ENCODE measurements around the gene PARD3B. TPM values are rescaled to one million over a fixed set of nuclear protein-coding genes. Genes with fewer than 3 reads are reported as not detected.
"Not testable (repeated sequence)": the region's sequence is repeated elsewhere in the genome, so short reads cannot be mapped to it uniquely, and the experiment has no call there.

The PARD3B gene
- total RNA-seq, 4 donors from 2014 or later = 21.8 to 85.6 (median 36.1) TPM

DNA sequence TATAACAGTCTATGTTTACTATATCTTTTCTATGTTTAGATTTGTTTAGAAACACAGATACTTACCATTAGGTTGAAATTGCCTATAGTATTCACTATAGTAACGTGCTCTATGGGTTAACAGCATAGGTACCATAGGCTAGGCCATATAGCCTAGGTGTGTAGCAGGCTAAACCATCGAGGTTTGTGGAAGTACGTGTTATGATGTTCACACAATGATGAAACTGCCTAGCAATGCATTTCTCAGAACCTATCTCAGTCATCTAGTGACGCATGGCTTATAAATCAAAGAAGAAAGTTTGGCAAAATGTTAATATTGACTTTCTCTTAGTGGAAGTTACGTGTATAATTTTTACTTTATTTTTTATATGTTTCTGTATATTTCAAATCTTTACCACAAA, 670.8 kb downstream of the PARD3B start:
- H3K9me3 ChIP-seq = no peaks in the 10 kb centered on the region
- H3K36me3 ChIP-seq = no peaks in the 10 kb centered on the region
- no peaks in the 10 kb centered on the region for H3K27me3 ChIP-seq
- H3K4me1 ChIP-seq = no peaks in the 10 kb centered on the region
- no peak overlapping the region for H3K27ac ChIP-seq
- DNase-seq = no peak
- no peak for TF ChIP-seq POLR2A (IDR thresholded peaks at IDR 0.05)
- TF ChIP-seq, protein P1, sequence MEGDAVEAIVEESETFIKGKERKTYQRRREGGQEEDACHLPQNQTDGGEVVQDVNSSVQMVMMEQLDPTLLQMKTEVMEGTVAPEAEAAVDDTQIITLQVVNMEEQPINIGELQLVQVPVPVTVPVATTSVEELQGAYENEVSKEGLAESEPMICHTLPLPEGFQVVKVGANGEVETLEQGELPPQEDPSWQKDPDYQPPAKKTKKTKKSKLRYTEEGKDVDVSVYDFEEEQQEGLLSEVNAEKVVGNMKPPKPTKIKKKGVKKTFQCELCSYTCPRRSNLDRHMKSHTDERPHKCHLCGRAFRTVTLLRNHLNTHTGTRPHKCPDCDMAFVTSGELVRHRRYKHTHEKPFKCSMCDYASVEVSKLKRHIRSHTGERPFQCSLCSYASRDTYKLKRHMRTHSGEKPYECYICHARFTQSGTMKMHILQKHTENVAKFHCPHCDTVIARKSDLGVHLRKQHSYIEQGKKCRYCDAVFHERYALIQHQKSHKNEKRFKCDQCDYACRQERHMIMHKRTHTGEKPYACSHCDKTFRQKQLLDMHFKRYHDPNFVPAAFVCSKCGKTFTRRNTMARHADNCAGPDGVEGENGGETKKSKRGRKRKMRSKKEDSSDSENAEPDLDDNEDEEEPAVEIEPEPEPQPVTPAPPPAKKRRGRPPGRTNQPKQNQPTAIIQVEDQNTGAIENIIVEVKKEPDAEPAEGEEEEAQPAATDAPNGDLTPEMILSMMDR (IDR thresholded peaks at IDR 0.05) = no peak
- H3K4me3 ChIP-seq = no peak overlapping the region
- intact Hi-C loops (cut with DNase I; ENCODE audit: low total_unique reads) = no loop called here

DNA sequence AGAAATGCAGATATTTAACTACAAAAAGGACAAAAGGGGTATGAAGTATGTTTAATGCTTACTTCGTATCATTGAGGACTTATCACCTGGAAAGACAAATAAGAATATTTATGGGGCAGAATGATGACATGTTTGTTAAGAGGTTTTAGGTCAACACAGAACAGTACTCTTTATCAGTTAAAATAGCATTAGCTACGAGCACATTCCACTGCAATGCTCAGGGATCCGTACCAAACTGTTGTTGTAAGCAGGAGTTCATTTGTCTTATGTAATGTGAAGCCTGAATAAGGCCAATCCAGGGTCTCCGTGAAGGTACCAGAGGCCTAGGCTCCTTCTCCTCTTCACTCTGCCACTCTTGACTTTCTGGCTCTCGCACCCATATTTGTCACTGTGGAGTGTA, 671.3 kb downstream of the PARD3B start:
- TF ChIP-seq, protein P1 (IDR thresholded peaks at IDR 0.05) = no peak
- no peak for TF ChIP-seq POLR2A (IDR thresholded peaks at IDR 0.05)
- Histone ChIP-seq H3K27me3 (no peaks in the 10 kb centered on the region), H3K4me3 (no peak overlapping the region), H3K9me3 (no peaks in the 10 kb centered on the region), H3K27ac (no peak overlapping the region), H3K36me3 (no peaks in the 10 kb centered on the region), H3K4me1 (no peaks in the 10 kb centered on the region)
- DNase-seq = no peak
- intact Hi-C loops (cut with DNase I; ENCODE audit: low total_unique reads) = no loop called here

DNA sequence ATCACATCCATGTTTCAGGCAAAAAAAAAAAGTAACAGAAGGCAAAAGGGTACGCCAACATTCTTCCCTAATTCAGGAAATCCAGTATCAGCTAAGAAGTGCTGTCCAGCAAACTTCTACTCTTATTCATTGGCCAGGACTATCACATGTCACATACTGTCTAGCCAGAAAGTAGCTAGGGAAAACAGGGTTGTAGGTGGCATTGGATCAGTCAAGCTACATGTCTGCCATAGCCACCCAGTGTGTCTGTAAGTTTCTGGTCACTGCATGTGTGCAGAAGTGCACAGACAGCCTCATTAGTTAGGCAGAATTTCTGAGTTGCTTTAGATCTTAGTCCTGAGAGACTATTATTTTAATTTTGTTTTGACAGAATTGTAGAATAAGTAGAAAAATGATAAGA, 671.7 kb downstream of the PARD3B start:
- no peaks in the 10 kb centered on the region for H3K4me1 ChIP-seq
- H3K27me3 ChIP-seq = no peaks in the 10 kb centered on the region
- no peak for TF ChIP-seq POLR2A (IDR thresholded peaks at IDR 0.05)
- TF ChIP-seq, protein P1 (IDR thresholded peaks at IDR 0.05) = no peak
- intact Hi-C loops (cut with DNase I; ENCODE audit: low total_unique reads) = no loop called here
- no peaks in the 10 kb centered on the region for H3K36me3 ChIP-seq
- H3K4me3 ChIP-seq = no peak overlapping the region
- no peak overlapping the region for H3K27ac ChIP-seq
- no peak for DNase-seq
- H3K9me3 ChIP-seq = no peaks in the 10 kb centered on the region

DNA sequence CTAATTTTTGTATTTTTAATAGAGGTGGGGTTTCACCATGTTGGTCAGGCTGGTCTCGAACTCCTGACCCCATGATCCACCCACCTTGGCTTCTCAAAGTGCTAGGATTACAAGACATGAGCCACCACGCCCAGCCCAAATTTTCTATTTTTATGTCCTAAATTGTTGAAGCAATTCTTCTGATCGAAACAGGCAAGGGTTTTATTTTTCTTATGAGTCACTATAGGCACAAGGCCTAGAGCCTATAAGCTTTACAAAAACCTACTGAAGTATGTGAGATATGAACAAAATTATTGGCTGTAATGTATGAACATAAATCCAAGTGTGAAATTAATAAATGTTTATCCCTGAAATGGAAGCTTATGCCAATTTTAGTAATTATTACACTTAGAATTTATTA, 672.8 kb downstream of the PARD3B start:
- Histone ChIP-seq H3K27ac (no peak overlapping the region), H3K4me1 (no peaks in the 10 kb centered on the region)

DNA sequence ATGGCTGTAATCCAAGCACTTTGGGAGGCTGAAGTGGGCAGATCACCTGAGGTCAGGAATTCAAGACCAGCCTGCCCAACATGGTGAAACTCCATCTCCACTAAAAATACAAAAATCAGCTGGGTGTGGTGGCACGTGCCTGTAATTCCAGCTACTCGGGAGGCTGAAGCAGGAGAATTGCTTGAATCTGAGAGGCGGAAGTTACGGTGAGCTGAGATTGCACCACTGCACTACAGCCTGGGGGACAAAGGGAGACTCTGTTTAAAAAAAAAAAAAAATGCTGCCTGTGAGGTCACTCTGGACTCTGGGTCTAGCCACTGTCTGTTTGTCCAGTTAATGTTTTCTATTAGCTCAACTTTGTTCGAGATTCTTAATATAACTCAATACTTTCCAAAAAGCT, 673.5 kb downstream of the PARD3B start:
- H3K9me3 ChIP-seq; intact Hi-C loops (cut with DNase I; ENCODE audit: low total_unique reads); H3K27me3 ChIP-seq; H3K27ac ChIP-seq; DNase-seq; H3K4me1 ChIP-seq; H3K4me3 ChIP-seq; H3K36me3 ChIP-seq: not testable (repeated sequence)

More for the DNA sequence above, 672.8 kb downstream of the PARD3B start:
- DNase-seq = no peak
- intact Hi-C loops (cut with DNase I; ENCODE audit: low total_unique reads) = no loop called here
- Histone ChIP-seq H3K4me3 (no peak overlapping the region), H3K36me3 (no peaks in the 10 kb centered on the region), H3K9me3 (no peaks in the 10 kb centered on the region), H3K27me3 (no peaks in the 10 kb centered on the region)
- TF ChIP-seq, protein P1 (IDR thresholded peaks at IDR 0.05) = no peak
- TF ChIP-seq POLR2A (IDR thresholded peaks at IDR 0.05) = no peak

DNA sequence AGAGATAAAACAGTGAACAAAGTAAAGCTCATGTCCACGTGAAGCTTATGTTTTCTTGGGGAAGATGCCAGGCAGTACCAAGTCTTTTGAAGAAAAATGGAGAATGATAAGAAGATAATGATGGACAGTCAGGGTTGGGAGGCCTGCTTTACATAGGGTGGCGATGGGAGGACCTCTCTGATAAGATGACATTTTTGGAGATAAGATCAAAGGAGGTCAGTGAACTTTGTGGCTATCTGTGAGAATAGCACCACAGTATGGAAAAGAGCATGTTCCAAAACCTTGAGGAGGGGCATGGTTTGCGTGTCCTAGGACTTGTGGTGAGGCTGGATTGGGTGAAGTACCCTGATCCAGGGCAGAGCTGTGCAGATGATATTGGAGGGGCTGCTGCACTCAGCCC, 675.3 kb downstream of the PARD3B start:
- no peaks in the 10 kb centered on the region for H3K9me3 ChIP-seq
- H3K36me3 ChIP-seq = no peaks in the 10 kb centered on the region
- DNase-seq = no peak
- TF ChIP-seq POLR2A (IDR thresholded peaks at IDR 0.05) = no peak
- TF ChIP-seq, protein P1 (IDR thresholded peaks at IDR 0.05) = no peak
- H3K27me3 ChIP-seq = no peaks in the 10 kb centered on the region
- no peaks in the 10 kb centered on the region for H3K4me1 ChIP-seq
- no peak overlapping the region for H3K27ac ChIP-seq
- intact Hi-C loops (cut with DNase I; ENCODE audit: low total_unique reads) = no loop called here
- no peak overlapping the region for H3K4me3 ChIP-seq
